Central memory CD8-positive, alpha-beta T cell (primary cell): ENCODE data around the gene CLK2.

Source experiments
- ATAC-seq: fragments of 150-1000 bp; cut with Tn5 transposase; replicated peaks from 2 replicates; pipeline ENCODE4 v1.10.0; 2022; ENCODE audit warnings: mild to moderate bottlenecking, moderate FRiP score, moderate number of reproducible peaks; ENCODE audit not compliant: poor library complexity, severe bottlenecking; ENCODE audit errors: extremely low read depth
- DNase-seq, 2 donors: peaks; one replicate each; pipeline ENCODE4 v3.0.0; 2021; ENCODE audit warnings: low spot score in 2 of 2
- H3K27ac Mint-ChIP-seq: one replicate; pipeline ENCODE4 v1.8.0; 2022; ENCODE audit warnings: low read depth, mild to moderate bottlenecking, moderate library complexity, mixed read lengths
- H3K27me3 Mint-ChIP-seq: one replicate; pipeline ENCODE4 v1.8.0; 2022; ENCODE audit warnings: mixed read lengths
- H3K36me3 Mint-ChIP-seq: one replicate; pipeline ENCODE4 v1.8.0; 2022; ENCODE audit warnings: mild to moderate bottlenecking, moderate library complexity, mixed read lengths; ENCODE audit not compliant: insufficient read depth
- H3K4me1 Mint-ChIP-seq: one replicate; pipeline ENCODE4 v1.8.0; 2022; ENCODE audit warnings: mixed read lengths
- H3K4me3 Mint-ChIP-seq: one replicate; pipeline ENCODE4 v1.8.0; 2022; ENCODE audit warnings: mild to moderate bottlenecking, moderate library complexity, mixed read lengths
- H3K9me3 Mint-ChIP-seq: one replicate; pipeline ENCODE4 v1.8.0; 2022; ENCODE audit warnings: mixed read lengths

The CLK2 gene

DNA sequence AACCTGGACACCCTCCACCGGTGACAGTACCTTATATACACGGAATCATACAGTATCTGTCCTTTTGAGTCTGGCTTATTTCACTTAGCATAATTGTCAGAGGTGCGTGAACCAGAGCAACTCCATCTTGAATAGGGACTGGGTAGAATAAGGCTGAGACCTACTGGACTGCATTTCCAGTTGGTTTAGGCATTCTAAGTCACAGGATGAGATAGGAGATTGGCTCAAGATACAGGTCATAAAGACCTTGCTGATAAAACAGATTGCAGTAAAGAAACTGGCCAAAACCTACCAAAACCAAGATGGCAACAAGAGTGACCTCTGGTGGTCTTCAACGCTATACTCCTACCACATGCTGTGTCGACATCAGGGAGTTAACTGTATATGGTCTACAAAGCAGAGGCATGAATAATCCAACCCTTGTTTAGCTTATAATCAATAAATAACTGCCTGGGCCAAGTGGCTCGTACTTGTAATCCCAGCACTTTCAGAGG is 34.0 kb upstream of the CLK2 start:
- Mint-ChIP-seq H3K36me3 (peaks cover 14% of the 10 kb centered on the region), H3K27ac (no peak overlapping the region), H3K27me3 (no peaks in the 10 kb centered on the region), H3K9me3 (no peaks in the 10 kb centered on the region), H3K4me3 (no peak overlapping the region), H3K4me1 (peaks cover 27% of the 10 kb centered on the region)
- ATAC-seq: no peak
- no peak for DNase-seq

DNA sequence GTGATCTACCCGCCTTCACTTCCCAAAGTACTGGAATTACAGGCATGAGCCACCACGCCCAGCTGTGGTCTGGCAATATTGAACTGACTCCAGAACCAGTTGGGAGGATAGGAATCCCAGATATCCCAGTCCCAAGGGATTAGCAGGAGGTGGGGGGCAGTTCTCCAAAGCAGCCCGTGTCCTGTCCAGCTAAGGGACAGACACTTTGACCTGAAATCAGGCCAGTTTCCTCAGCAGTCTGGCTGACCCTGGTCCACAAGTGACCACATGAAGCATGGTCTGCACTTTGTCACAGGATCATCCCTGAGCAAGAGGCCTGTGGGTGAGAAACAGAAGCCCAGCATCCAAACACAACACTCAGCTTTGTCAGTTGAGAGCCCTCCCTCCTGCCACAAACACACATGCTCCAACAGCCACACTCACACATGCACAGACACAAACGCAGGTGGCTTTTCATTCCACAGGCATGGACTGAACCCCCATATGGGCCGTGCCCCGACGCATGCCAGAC is 32.6 kb upstream of the CLK2 start:
- Mint-ChIP-seq H3K27ac (no peak overlapping the region), H3K27me3 (no peaks in the 10 kb centered on the region), H3K9me3 (no peaks in the 10 kb centered on the region), H3K4me1 (peaks cover 23% of the 10 kb centered on the region), H3K4me3 (no peak overlapping the region), H3K36me3 (peaks cover 7% of the 10 kb centered on the region)
- ATAC-seq (no peak), DNase-seq (no peak)

DNA sequence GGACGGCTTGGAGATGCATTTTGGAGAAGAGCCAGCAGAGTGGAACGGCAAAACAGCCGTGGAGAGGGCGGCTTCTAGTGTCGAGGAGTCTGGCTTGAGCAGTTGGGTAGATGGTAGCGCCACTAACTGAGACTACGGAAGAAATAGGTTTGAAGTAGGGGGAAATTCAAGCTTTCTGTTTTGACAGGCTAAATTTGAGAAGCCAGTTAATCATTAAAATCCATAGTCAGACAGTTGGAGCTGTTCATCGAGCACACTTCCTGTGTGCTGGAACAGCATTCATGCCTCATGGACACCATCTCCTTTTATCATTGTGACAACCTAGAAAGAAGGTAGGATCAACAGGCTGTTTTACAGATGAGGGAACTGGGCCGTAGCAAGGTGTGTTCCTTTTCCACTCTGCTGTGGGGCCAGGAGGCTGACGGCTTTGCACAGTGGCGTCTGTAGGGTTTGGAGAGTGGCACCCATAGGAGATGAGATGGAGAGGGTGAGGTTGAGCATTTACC is 31.3 kb upstream of the CLK2 start:
- Mint-ChIP-seq H3K9me3 (no peaks in the 10 kb centered on the region), H3K4me1 (peaks cover 16% of the 10 kb centered on the region), H3K4me3 (no peak overlapping the region), H3K36me3 (peaks cover 7% of the 10 kb centered on the region), H3K27ac (no peak overlapping the region), H3K27me3 (no peaks in the 10 kb centered on the region)
- ATAC-seq: no peak
- DNase-seq: no peak

DNA sequence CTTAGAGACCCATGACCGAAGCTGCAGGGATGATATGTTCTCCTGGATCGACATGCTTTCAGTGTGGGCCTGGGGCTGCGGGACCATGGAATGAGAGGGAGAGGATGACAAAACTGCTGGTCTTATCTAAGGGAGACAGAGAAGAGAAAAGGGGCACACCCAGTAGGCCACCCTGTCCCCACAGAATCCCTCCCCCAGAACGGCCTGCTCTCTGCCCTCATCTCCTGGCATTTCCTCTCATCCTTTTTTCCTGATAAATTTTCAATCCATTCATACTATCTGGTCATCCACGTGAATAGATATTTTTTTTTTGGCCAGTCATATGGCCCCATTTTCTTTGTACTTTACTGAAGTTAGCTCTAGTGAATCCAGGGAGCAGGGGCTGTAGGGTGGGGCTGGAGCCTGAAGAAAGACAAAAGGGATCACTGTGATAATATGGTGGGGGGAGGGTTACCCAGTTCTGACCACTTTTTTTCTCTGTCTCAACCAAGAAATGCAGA is 28.1 kb upstream of the CLK2 start, which contains the start of gene PKLR:
Gene PKLR (minus strand): TSS at position 97 of the 500 bp plus-strand sequence. CDS start 43 bp downstream, at position 54.
- Mint-ChIP-seq H3K27ac (no peak within 1 kb of the TSS), H3K9me3 (no peaks in the 10 kb centered on the region), H3K4me3 (no peak within 1 kb of the TSS), H3K36me3 (peaks cover 1% of the 10 kb centered on the region), H3K27me3 (peaks cover 18% of the 10 kb centered on the region), H3K4me1 (no peaks in the 10 kb centered on the region)
- no peak for ATAC-seq
- DNase-seq: no peak

DNA sequence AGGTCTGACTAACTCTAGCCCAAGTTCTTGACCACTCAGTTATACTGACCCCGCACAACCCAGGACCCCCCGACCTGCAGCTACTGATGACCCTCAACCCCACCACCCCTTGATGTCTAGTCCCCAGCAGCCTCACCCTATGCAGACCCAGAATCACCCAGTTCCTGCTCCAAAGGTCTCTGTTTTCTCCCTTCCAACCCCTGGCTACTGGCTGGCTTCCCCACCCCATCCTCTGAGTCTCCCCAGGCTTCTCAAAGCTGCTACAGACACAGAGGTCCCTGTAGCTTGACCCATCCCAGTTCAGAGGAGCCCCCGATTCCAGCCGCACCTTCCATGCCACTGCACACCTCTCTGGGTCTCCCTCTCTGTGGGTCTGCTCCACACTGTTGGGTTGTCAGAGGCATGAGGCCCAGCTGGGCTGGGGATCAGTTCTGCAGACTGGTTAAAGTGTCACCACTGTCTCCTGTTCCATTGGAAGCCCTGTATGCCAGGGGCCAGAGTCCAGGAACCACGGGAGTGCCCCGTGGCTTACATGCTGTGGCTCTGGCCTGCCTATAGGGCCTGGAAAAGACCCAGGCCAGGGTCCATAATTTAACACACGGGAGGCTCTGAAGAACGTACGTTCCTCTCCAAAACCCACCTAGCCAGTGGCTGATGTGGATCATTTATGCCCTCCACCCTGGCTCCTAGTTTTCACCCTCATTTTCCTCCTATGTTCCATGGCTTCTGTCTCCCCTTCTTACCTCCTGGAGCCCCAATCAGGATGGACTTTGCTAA is 27.4 kb upstream of the CLK2 start:
- H3K4me3 Mint-ChIP-seq: no peak overlapping the region
- no peak for ATAC-seq
- H3K4me1 Mint-ChIP-seq: no peaks in the 10 kb centered on the region
- no peaks in the 10 kb centered on the region for H3K9me3 Mint-ChIP-seq
- peaks cover 1% of the 10 kb centered on the region for H3K36me3 Mint-ChIP-seq
- no peak for DNase-seq
- no peak overlapping the region for H3K27ac Mint-ChIP-seq
- H3K27me3 Mint-ChIP-seq: peaks cover 25% of the 10 kb centered on the region

DNA sequence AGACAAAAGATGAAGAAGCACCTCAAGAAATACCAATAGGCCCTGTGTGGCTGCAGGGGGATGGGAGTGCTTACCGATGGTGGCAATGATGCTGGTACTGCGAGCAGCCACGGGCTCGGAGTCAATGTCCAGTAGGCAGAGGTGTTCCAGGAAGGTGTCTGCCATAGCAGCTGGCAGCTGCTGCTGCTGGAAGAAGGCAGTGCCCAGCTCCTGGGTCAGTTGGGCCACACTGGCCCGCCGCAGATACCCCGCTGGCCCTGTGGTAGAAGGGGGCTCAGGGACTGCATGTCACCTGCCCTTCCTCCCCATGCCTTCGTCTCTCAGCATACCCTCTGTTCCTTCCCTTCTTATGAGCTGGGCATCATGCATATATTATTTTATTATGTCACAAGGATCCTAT is 26.7 kb upstream of the CLK2 start:
- DNase-seq (no peak), ATAC-seq (no peak)
- H3K27ac Mint-ChIP-seq: no peak overlapping the region
- peaks cover 32% of the 10 kb centered on the region for H3K27me3 Mint-ChIP-seq
- peaks cover under 1% of the 10 kb centered on the region for H3K4me1 Mint-ChIP-seq
- H3K36me3 Mint-ChIP-seq: peaks cover 1% of the 10 kb centered on the region
- H3K9me3 Mint-ChIP-seq: no peaks in the 10 kb centered on the region
- H3K4me3 Mint-ChIP-seq: no peak overlapping the region

DNA sequence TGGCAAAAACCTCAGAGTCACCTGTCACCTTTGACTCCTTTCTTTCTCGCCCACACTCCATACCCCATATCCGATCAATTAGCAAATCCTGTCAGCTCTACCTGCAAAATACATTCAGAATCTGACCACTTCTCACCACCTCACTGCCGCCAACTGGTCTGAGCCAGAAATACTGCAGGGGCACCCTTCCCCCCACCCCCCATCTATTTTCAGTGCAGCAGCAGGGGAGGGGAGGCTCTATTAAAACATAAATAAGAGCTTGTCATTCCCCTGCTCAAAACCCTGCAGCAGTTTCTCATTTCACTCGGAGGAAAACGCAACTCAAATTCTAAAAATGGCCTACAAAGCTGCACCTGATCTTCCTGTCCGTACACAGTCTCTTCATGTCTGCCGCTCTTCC is 24.1 kb upstream of the CLK2 start:
- Mint-ChIP-seq H3K4me3 (no peak overlapping the region), H3K27me3 (peaks cover 40% of the 10 kb centered on the region), H3K4me1 (peaks cover 5% of the 10 kb centered on the region), H3K36me3 (peaks cover 2% of the 10 kb centered on the region), H3K9me3 (no peaks in the 10 kb centered on the region), H3K27ac (no peak overlapping the region)
- DNase-seq: no peak
- ATAC-seq: no peak

DNA sequence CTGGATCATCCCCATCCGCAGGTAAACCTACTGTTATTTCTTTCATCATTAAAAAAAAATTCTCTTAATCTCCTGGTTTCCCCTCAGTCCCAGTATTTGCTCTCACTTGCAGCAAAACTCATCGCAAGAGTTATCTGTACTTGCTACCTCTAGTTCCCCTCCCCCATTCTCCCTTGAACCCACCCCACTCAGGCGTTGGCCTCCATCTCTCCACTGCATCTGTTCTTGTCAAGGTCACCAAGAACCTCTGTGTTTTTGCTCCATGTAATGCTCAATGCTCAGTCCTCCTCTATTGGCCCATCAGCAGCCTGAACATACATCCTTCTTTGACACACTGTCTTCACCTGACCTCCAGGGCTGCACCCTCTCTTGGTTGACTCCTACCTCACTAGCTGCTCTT is 23.4 kb upstream of the CLK2 start:
- no peak for DNase-seq
- Mint-ChIP-seq H3K9me3 (no peaks in the 10 kb centered on the region), H3K4me1 (peaks cover 5% of the 10 kb centered on the region), H3K27ac (no peak overlapping the region), H3K36me3 (peaks cover 2% of the 10 kb centered on the region), H3K27me3 (peaks cover 40% of the 10 kb centered on the region), H3K4me3 (no peak overlapping the region)
- no peak for ATAC-seq

DNA sequence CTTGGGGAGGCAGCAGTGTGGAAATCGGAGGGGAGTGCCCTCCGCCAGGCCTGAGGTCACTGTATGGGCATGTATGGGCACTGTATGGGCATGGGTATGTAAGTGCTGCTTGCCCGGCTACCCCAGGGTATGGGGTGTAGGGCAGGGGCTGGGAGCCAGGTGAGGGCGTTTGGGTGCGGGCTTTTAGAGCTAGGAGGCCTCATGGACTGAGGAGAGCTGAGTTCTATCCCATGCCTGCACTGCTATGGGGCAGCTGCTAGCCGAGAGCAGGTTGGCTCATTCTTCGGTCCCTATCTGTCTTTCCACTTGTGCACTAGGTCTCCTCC is 22.6 kb upstream of the CLK2 start:
- Mint-ChIP-seq H3K4me1 (peaks cover 5% of the 10 kb centered on the region), H3K36me3 (peaks cover 2% of the 10 kb centered on the region), H3K27me3 (peaks cover 40% of the 10 kb centered on the region), H3K9me3 (no peaks in the 10 kb centered on the region), H3K27ac (no peak overlapping the region), H3K4me3 (no peak overlapping the region)
- ATAC-seq (no peak), DNase-seq (no peak)

DNA sequence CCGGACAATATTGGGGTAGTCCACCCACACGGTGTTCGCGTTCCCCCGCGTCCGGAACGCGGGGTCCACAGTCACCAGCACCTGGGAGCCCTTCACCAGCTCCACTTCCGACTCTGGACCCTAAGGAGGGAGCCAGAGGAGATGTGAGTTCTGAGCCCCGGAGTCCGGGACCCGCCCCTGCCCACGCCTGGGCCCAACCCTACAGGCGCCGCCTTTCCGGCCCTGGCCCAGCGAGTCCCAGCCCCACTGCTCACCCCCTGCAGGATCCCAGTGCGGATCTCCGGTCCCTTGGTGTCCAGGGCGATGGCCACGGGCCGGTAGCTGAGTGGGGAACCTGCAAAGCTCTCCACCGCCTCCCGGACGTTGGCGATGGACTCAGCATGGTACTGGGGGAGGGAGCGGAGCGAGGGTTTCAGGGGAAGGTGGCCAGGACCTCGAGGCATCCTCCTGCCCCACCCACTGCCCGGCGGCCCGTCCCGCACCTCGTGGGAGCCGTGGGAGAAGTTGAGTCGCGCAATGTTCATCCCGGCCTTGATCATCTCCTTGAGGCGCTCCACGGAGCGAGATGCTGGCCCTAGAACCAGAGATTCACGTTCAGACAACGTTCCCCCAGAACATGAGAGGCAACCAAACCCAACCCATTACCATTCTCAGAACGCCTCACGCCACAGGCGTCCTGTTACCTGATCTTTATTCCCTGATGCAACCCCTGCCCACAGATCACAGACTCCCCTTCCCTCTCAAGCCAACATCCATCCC is 22.1 kb upstream of the CLK2 start:
- peaks cover 40% of the 10 kb centered on the region for H3K27me3 Mint-ChIP-seq
- no peaks in the 10 kb centered on the region for H3K9me3 Mint-ChIP-seq

DNA sequence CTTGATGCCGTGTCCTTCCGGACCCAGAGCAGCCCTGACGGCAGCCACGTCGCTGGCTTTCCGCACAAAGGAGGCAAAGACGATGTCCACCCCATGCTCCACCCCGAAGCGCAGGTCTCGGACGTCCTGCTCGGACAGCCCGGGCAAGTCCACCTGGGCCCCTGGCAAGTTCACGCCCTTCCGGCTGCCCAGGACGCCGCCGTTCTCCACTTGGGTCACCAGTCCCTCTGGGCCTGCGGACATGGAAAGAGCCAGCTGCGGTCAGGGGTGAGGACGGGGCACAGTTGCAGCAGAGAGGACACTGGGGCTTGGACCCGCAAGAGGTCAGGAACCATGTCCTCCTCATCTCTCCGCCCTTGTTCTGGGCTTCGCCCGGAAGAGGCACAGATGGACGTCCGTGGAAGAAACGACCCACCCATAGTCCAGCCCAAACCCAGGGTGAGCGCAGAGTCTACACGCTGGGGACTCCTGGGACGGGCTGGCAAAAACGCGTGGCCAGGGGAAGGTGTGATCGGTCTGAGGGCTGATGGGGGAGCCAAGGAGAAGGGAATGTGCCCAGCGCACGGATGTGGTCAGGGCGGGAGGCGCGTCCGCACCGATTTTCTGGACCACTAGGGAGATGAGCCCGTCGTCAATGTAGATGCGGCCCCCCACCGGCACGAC is 21.3 kb upstream of the CLK2 start:
- peaks cover 40% of the 10 kb centered on the region for H3K27me3 Mint-ChIP-seq
- H3K36me3 Mint-ChIP-seq: peaks cover 2% of the 10 kb centered on the region
- no peak overlapping the region for H3K27ac Mint-ChIP-seq
- H3K9me3 Mint-ChIP-seq: no peaks in the 10 kb centered on the region
- peaks cover 5% of the 10 kb centered on the region for H3K4me1 Mint-ChIP-seq
- DNase-seq (no peak), ATAC-seq (no peak)
- no peak overlapping the region for H3K4me3 Mint-ChIP-seq

More for the DNA sequence above, 22.1 kb upstream of the CLK2 start:
- no peak for DNase-seq
- peaks cover 2% of the 10 kb centered on the region for H3K36me3 Mint-ChIP-seq
- H3K27ac Mint-ChIP-seq: no peak overlapping the region
- H3K4me1 Mint-ChIP-seq: peaks cover 5% of the 10 kb centered on the region
- ATAC-seq: no peak
- no peak overlapping the region for H3K4me3 Mint-ChIP-seq

DNA sequence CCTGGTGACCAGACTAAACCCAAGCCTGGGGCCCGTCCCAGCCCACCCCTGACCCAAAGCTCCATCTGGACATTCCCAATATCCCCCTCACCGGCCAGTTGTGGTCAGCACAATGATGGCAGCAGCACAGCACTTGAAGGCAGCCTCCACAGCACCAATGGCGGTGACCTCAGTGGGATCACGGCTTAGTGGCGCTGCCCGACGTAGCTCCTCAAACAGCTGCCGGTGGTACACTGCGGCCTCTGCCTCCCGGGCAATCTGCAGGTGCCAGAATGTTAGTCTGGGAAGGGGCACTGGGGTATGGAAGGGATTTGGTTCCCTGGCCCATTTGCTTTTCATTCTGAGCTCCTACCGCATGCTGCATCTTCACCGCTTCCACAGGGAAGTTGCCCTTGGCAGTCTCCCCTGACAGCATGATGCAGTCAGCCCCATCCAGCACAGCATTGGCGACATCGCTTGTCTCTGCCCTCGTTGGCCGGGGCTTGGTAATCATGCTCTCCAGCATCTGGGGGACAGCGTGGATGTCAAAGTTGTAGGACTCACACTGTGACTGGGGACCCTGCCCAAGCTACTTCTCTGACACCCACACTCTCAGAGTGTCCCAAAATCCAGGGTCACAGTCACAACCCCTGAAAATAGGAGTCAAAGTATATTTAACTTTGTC is 19.9 kb upstream of the CLK2 start:
- ATAC-seq (no peak), DNase-seq (no peak)
- Mint-ChIP-seq H3K27me3 (peaks cover 40% of the 10 kb centered on the region), H3K4me3 (no peak overlapping the region), H3K36me3 (peaks cover 2% of the 10 kb centered on the region), H3K9me3 (no peaks in the 10 kb centered on the region), H3K27ac (no peak overlapping the region), H3K4me1 (peaks cover 5% of the 10 kb centered on the region)
